ENCODE data around the gene NTRK2. TPM values are rescaled to one million over a fixed set of nuclear protein-coding genes. Genes with fewer than 3 reads are reported as not detected.
"Not testable (repeated sequence)": the region's sequence is repeated elsewhere in the genome, so short reads cannot be mapped to it uniquely, and the experiment has no call there.

Gene NTRK2
- total and polyA plus RNA-seq, 4 donors = 0.88 to 48.1 (median 28.2) TPM

DNA sequence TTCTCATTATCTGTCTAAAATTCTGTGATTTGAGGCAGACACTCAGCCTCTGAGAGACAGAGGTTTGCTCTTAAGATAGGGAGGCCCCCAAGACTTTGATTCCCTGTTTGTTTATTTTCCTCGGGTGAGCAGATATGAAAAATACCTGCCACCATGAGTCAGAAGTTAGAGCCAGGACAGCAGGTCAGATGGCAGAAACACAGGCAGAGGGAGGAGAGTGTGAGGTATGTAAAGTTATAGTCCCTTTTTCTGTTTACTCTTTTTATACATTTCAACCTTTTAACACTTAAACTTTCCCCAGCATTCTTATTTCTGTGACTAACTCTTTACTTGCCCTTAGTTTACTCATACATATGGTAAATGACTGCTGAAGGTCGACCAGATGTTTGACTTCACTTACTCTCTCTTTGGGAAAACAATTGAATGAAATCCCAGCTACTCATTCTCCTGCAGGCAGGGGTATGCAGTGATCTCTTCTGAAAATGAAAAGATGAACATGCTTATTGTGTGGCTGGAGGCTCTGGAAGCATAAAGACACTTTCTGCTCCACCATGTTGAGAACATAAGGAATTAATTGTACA lies 383.8 kb downstream of the NTRK2 start:
- H3K4me3 ChIP-seq (ENCODE audit: low read length in 2 of 2) = no peak overlapping the region
- ATAC-seq (ENCODE audit: low FRiP score) (no peak), DNase-seq (no peak)
- no peaks in the 10 kb centered on the region for H3K27me3 ChIP-seq (ENCODE audit: control insufficient read depth in 1 of 2, insufficient read depth in 2 of 2, low read length in 1 of 2)
- H3K27ac ChIP-seq (ENCODE audit: low read depth in 1 of 2, low read length in 2 of 2) = no peak overlapping the region
- H3K36me3 ChIP-seq (ENCODE audit: control insufficient read depth in 1 of 2, insufficient read depth in 2 of 2, low read length in 1 of 2) = no peaks in the 10 kb centered on the region
- intact Hi-C loops (cut with DNase I) = no loop called here
- WGBS, 2 donors = 17 to 21% methylated on average over 2 of the region's 2 CpGs
- H3K9me3 ChIP-seq (ENCODE audit: control insufficient read depth, low read length) = peaks cover 1% of the 10 kb centered on the region
- no peaks in the 10 kb centered on the region for H3K4me1 ChIP-seq (ENCODE audit: control insufficient read depth in 1 of 2, insufficient read depth in 2 of 2, low read length in 2 of 2)

- 93% methylated on average over 4 of the region's 4 CpGs for WGBS, 2 donors
- Histone ChIP-seq H3K36me3 (ENCODE audit: control insufficient read depth in 1 of 2, insufficient read depth in 2 of 2, low read length in 1 of 2) (no peaks in the 10 kb centered on the region), H3K27me3 (ENCODE audit: control insufficient read depth in 1 of 2, insufficient read depth in 2 of 2, low read length in 1 of 2) (no peaks in the 10 kb centered on the region), H3K4me3 (ENCODE audit: low read length in 2 of 2) (no peak overlapping the region), H3K27ac (ENCODE audit: low read depth in 1 of 2, low read length in 2 of 2) (no peak overlapping the region), H3K9me3 (ENCODE audit: control insufficient read depth, low read length) (peaks cover 1% of the 10 kb centered on the region), H3K4me1 (ENCODE audit: control insufficient read depth in 1 of 2, insufficient read depth in 2 of 2, low read length in 2 of 2) (no peaks in the 10 kb centered on the region)
- ATAC-seq (ENCODE audit: low FRiP score) = no peak
- DNase-seq = no peak
- intact Hi-C loops (cut with DNase I) = no loop called here
Observed at GRCh38 chr9:85054017-85054416, 384.5 kb downstream of the NTRK2 start.

- ATAC-seq (ENCODE audit: low FRiP score) (no peak), DNase-seq (no peak)
- H3K4me3 ChIP-seq (ENCODE audit: low read length in 2 of 2) = no peak overlapping the region
- peaks cover 1% of the 10 kb centered on the region for H3K9me3 ChIP-seq (ENCODE audit: control insufficient read depth, low read length)
- H3K27ac ChIP-seq (ENCODE audit: low read depth in 1 of 2, low read length in 2 of 2) = no peak overlapping the region
- H3K27me3 ChIP-seq (ENCODE audit: control insufficient read depth in 1 of 2, insufficient read depth in 2 of 2, low read length in 1 of 2) = no peaks in the 10 kb centered on the region
- H3K4me1 ChIP-seq (ENCODE audit: control insufficient read depth in 1 of 2, insufficient read depth in 2 of 2, low read length in 2 of 2) = no peaks in the 10 kb centered on the region
- intact Hi-C loops (cut with DNase I) = no loop called here
- H3K36me3 ChIP-seq (ENCODE audit: control insufficient read depth in 1 of 2, insufficient read depth in 2 of 2, low read length in 1 of 2) = no peaks in the 10 kb centered on the region
- 82 to 89% methylated on average over 2 of the region's 2 CpGs for WGBS, 2 donors
Observed at GRCh38 chr9:85055506-85056202, 386.1 kb downstream of the NTRK2 start.

GRCh38 chr9:85056203-85056572 lies 386.7 kb downstream of the NTRK2 start:
- Histone ChIP-seq H3K27me3 (ENCODE audit: control insufficient read depth in 1 of 2, insufficient read depth in 2 of 2, low read length in 1 of 2) (no peaks in the 10 kb centered on the region), H3K9me3 (ENCODE audit: control insufficient read depth, low read length) (peaks cover 1% of the 10 kb centered on the region), H3K4me1 (ENCODE audit: control insufficient read depth in 1 of 2, insufficient read depth in 2 of 2, low read length in 2 of 2) (no peaks in the 10 kb centered on the region), H3K36me3 (ENCODE audit: control insufficient read depth in 1 of 2, insufficient read depth in 2 of 2, low read length in 1 of 2) (no peaks in the 10 kb centered on the region), H3K4me3 (ENCODE audit: low read length in 2 of 2) (no peak overlapping the region), H3K27ac (ENCODE audit: low read depth in 1 of 2, low read length in 2 of 2) (no peak overlapping the region)
- DNase-seq (no peak), ATAC-seq (ENCODE audit: low FRiP score) (no peak)
- WGBS, 2 donors = 95 to 98% methylated on average over 3 of the region's 3 CpGs
- intact Hi-C loops (cut with DNase I) = no loop called here

DNA sequence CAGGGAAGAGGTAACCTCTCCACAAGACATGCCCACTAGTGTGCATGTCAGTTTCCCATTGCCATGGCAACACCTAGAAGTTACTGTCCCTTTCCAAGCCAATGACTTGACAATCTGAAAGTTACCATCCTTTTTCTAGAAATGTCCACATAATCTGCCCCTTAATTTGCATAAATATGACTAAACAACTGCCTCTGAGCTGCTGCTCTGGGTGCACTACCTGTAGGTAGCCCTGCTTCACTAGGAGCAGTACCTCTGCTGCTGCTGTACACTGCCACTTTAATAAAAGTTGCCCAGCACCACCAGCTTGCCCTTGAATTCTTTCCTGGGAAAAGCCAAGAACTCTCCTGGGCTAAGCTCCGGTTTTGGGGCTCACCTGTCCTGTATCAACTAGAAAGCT lies 392.4 kb downstream of the NTRK2 start:
- ATAC-seq (ENCODE audit: low FRiP score) (no peak), DNase-seq (no peak)
- H3K27me3 ChIP-seq (ENCODE audit: control insufficient read depth in 1 of 2, insufficient read depth in 2 of 2, low read length in 1 of 2) = peaks cover 0 to 1% of the 10 kb centered on the region in 2 donors
- no peak overlapping the region for H3K4me3 ChIP-seq (ENCODE audit: low read length in 2 of 2)
- intact Hi-C loops (cut with DNase I) = no loop called here
- no peak overlapping the region for H3K27ac ChIP-seq (ENCODE audit: low read depth in 1 of 2, low read length in 2 of 2)
- 80 to 83% methylated on average over 1 of the region's 1 CpG for WGBS, 2 donors
- H3K9me3 ChIP-seq (ENCODE audit: control insufficient read depth, low read length) = no peaks in the 10 kb centered on the region
- no peaks in the 10 kb centered on the region for H3K36me3 ChIP-seq (ENCODE audit: control insufficient read depth in 1 of 2, insufficient read depth in 2 of 2, low read length in 1 of 2)
- H3K4me1 ChIP-seq (ENCODE audit: control insufficient read depth in 1 of 2, insufficient read depth in 2 of 2, low read length in 2 of 2) = no peaks in the 10 kb centered on the region

DNA sequence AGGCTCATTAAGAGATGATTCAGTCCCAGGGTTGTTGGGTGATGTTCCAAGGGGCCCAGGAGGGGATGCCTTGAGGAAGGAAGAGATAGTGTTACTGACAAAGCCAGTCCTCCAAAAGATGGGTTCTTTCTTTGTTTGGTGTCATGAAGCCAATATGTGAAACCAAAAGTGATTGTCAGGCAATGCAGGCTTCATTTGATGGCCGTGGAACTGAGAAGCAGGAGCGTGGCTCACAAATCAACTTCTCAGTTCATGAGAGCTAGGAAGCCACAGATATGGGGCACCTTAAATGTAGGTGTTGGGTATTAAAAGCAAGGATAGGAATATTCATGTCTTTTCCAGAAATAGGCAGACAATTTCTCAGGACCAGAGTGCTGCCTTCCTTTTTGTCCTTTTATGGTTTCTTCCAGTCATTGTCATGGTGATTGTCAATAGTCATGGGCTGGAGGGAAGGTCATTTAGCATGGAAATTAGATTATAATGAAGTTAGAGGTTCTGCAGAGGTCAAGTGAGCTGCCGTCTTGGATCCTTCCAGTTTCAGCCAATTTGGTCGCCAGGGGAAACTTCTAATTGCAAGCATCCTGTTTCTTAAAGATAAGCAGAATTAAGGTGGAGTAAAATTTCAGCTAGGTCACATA lies 393.0 kb downstream of the NTRK2 start:
- Histone ChIP-seq H3K27ac (ENCODE audit: low read depth in 1 of 2, low read length in 2 of 2) (no peak overlapping the region), H3K27me3 (ENCODE audit: control insufficient read depth in 1 of 2, insufficient read depth in 2 of 2, low read length in 1 of 2) (peaks cover 0 to 1% of the 10 kb centered on the region in 2 donors), H3K4me1 (ENCODE audit: control insufficient read depth in 1 of 2, insufficient read depth in 2 of 2, low read length in 2 of 2) (no peaks in the 10 kb centered on the region), H3K36me3 (ENCODE audit: control insufficient read depth in 1 of 2, insufficient read depth in 2 of 2, low read length in 1 of 2) (no peaks in the 10 kb centered on the region), H3K9me3 (ENCODE audit: control insufficient read depth, low read length) (no peaks in the 10 kb centered on the region), H3K4me3 (ENCODE audit: low read length in 2 of 2) (no peak overlapping the region)
- WGBS, 2 donors = 81 to 87% methylated on average over 4 of the region's 4 CpGs
- no peak for ATAC-seq (ENCODE audit: low FRiP score)
- no peak for DNase-seq
- intact Hi-C loops (cut with DNase I) = no loop called here

DNA sequence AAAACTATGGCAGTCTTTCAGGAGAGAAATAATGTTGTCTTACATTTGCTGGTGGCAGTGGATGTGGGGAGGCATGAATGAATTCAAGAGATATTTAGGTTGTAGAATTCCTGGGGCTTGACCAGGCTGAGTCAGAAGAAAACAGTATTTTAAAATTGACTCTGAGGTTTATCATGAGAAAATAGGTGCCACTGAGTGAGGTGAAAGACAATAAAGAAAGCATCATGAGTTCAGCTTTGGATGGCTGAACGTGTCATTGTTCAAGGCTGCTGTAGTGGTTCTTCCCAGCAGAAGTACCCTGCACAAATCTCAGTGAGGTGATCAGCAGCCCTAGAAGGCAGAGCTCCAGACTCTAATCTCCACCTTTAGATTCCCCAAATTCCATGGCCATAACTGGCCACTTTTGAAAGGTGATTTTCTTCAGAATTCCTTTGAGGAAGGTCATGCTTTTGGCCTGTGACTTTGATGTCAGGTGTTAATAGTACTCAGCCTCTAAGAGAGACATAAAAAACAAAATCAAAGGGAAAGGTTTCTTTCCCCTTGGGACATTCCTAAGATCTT lies 395.4 kb downstream of the NTRK2 start:
- no peak overlapping the region for H3K4me3 ChIP-seq (ENCODE audit: low read length in 2 of 2)
- DNase-seq (no peak), ATAC-seq (ENCODE audit: low FRiP score) (no peak)
- no peak overlapping the region for H3K27ac ChIP-seq (ENCODE audit: low read depth in 1 of 2, low read length in 2 of 2)
- H3K4me1 ChIP-seq (ENCODE audit: control insufficient read depth in 1 of 2, insufficient read depth in 2 of 2, low read length in 2 of 2) = no peaks in the 10 kb centered on the region
- peaks cover 0 to 1% of the 10 kb centered on the region in 2 donors for H3K27me3 ChIP-seq (ENCODE audit: control insufficient read depth in 1 of 2, insufficient read depth in 2 of 2, low read length in 1 of 2)
- intact Hi-C loops (cut with DNase I) = no loop called here
- H3K9me3 ChIP-seq (ENCODE audit: control insufficient read depth, low read length) = no peaks in the 10 kb centered on the region
- no peaks in the 10 kb centered on the region for H3K36me3 ChIP-seq (ENCODE audit: control insufficient read depth in 1 of 2, insufficient read depth in 2 of 2, low read length in 1 of 2)
- WGBS, 2 donors = 89 to 90% methylated on average over 1 of the region's 1 CpG

GRCh38 chr9:85067792-85068191 lies 398.3 kb downstream of the NTRK2 start:
- WGBS, 2 donors = 90 to 92% methylated on average over 3 of the region's 3 CpGs
- no peak overlapping the region for H3K4me3 ChIP-seq (ENCODE audit: low read length in 2 of 2)
- H3K9me3 ChIP-seq (ENCODE audit: control insufficient read depth, low read length) = no peaks in the 10 kb centered on the region
- intact Hi-C loops (cut with DNase I) = no loop called here
- H3K36me3 ChIP-seq (ENCODE audit: control insufficient read depth in 1 of 2, insufficient read depth in 2 of 2, low read length in 1 of 2) = no peaks in the 10 kb centered on the region
- H3K4me1 ChIP-seq (ENCODE audit: control insufficient read depth in 1 of 2, insufficient read depth in 2 of 2, low read length in 2 of 2) = no peaks in the 10 kb centered on the region
- DNase-seq (no peak), ATAC-seq (ENCODE audit: low FRiP score) (no peak)
- no peaks in the 10 kb centered on the region for H3K27me3 ChIP-seq (ENCODE audit: control insufficient read depth in 1 of 2, insufficient read depth in 2 of 2, low read length in 1 of 2)
- no peak overlapping the region for H3K27ac ChIP-seq (ENCODE audit: low read depth in 1 of 2, low read length in 2 of 2)

DNA sequence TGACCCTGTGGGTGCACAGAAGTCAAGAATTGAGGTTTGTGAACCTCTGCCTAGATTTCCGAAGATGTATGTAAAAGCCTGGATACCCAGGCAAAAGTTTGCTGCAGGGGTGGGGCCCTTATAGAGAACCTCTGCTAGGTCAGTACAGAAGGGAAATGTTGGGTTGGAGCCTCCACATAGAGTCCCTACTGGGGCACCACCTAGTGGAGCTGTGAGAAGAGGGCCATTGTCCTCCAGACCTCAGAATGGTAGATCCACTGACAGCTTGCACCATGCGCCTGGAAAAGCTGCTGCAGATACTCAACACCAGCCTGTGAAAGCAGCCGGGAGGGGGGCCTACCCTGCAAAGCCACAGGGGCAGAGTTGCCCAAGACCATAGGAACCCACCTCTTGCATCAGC lies 399.9 kb downstream of the NTRK2 start:
- H3K36me3 ChIP-seq (ENCODE audit: control insufficient read depth in 1 of 2, insufficient read depth in 2 of 2, low read length in 1 of 2); ATAC-seq (ENCODE audit: low FRiP score); H3K4me1 ChIP-seq (ENCODE audit: control insufficient read depth in 1 of 2, insufficient read depth in 2 of 2, low read length in 2 of 2); H3K27ac ChIP-seq (ENCODE audit: low read depth in 1 of 2, low read length in 2 of 2); H3K4me3 ChIP-seq (ENCODE audit: low read length in 2 of 2); H3K9me3 ChIP-seq (ENCODE audit: control insufficient read depth, low read length); intact Hi-C loops (cut with DNase I); DNase-seq; H3K27me3 ChIP-seq (ENCODE audit: control insufficient read depth in 1 of 2, insufficient read depth in 2 of 2, low read length in 1 of 2): not testable (repeated sequence)
- 93 to 95% methylated on average over 3 of the region's 3 CpGs for WGBS, 2 donors
